Vein endothelial cell (primary cell): ENCODE results near the gene MINPP1. TPM values are rescaled to one million over a fixed set of nuclear protein-coding genes. Genes with fewer than 3 reads are reported as not detected.

Experiments
- total RNA-seq: library from RNA; depleted of rRNA; stranded (reverse); fragments of >200 nt; gene quantifications from 2 replicates; pipeline ENCODE4 v1.2.3, GENCODE V29; 2012

The MINPP1 gene
- total RNA-seq, result 22.7 and 25.2 TPM in 2 replicates

GRCh38 chr10:87504640-87505365 lies at the start of gene MINPP1:
TSS of gene MINPP1 (plus strand) at chr10:87504893. CDS start at chr10:87504916, 23 bp downstream.

Other genes with a start within 250 kb of the MINPP1 start
- gene NUTM2D, start 147.1 kb upstream of the MINPP1 start, total RNA-seq, result 1.3 and 1.4 TPM in 2 replicates
- gene PAPSS2, start 155.0 kb downstream of the MINPP1 start, total RNA-seq, result 55.2 and 64.2 TPM in 2 replicates